ENCODE results near the gene EDDM3A. TPM values are rescaled to one million over a fixed set of nuclear protein-coding genes. Genes with fewer than 3 reads are reported as not detected.
"Not testable (repeated sequence)": the region's sequence is repeated elsewhere in the genome, so short reads cannot be mapped to it uniquely, and the experiment has no call there.

EDDM3A gene
- total RNA-seq, 4 donors from 2014 or later = not detected

- Histone ChIP-seq H3K4me1 (no peaks in the 10 kb centered on the region), H3K27me3 (no peaks in the 10 kb centered on the region), H3K9me3 (no peaks in the 10 kb centered on the region), H3K27ac (no peak overlapping the region), H3K36me3 (no peaks in the 10 kb centered on the region), H3K4me3 (no peak overlapping the region)
- TF ChIP-seq POLR2A (IDR thresholded peaks at IDR 0.05) (no peak), CTCF (IDR thresholded peaks at IDR 0.05) (no peak)
- intact Hi-C loops (cut with DNase I) = no loop called here
- DNase-seq = no peak
- 68 to 78% methylated on average over 4 of the region's 6 CpGs for WGBS, 2 donors
Observed at GRCh38 chr14:20732979-20733635, 12.6 kb upstream of the EDDM3A start.

- intact Hi-C loops (cut with DNase I) = no loop called here
- no peaks in the 10 kb centered on the region for H3K4me1 ChIP-seq
- no peak for DNase-seq
- H3K27ac ChIP-seq = no peak overlapping the region
- 53 to 61% methylated on average over 6 of the region's 6 CpGs for WGBS, 2 donors
- H3K27me3 ChIP-seq = no peaks in the 10 kb centered on the region
- no peaks in the 10 kb centered on the region for H3K9me3 ChIP-seq
- H3K4me3 ChIP-seq = no peak overlapping the region
- no peaks in the 10 kb centered on the region for H3K36me3 ChIP-seq
- TF ChIP-seq CTCF (IDR thresholded peaks at IDR 0.05) = no peak
Observed at GRCh38 chr14:20733684-20734429, 11.8 kb upstream of the EDDM3A start.

- Histone ChIP-seq H3K36me3 (no peaks in the 10 kb centered on the region), H3K4me1 (no peaks in the 10 kb centered on the region), H3K27ac (no peak overlapping the region), H3K27me3 (no peaks in the 10 kb centered on the region), H3K4me3 (no peak overlapping the region), H3K9me3 (no peaks in the 10 kb centered on the region)
- 39 to 49% methylated on average over 4 of the region's 4 CpGs for WGBS, 2 donors
- intact Hi-C loops (cut with DNase I) = no loop called here
- DNase-seq = no peak
- TF ChIP-seq POLR2A (IDR thresholded peaks at IDR 0.05) = no peak
- no peak for TF ChIP-seq CTCF (IDR thresholded peaks at IDR 0.05)
Observed at GRCh38 chr14:20734430-20734806, 11.3 kb upstream of the EDDM3A start.

GRCh38 chr14:20738292-20738691 is 7.4 kb upstream of the EDDM3A start:
- H3K27me3 ChIP-seq; H3K4me1 ChIP-seq; H3K27ac ChIP-seq; intact Hi-C loops (cut with DNase I); H3K4me3 ChIP-seq; H3K9me3 ChIP-seq; H3K36me3 ChIP-seq; DNase-seq: not testable (repeated sequence)
- 84 to 90% methylated on average over 7 of the region's 7 CpGs for WGBS, 2 donors

- TF ChIP-seq POLR2A (IDR thresholded peaks at IDR 0.05) = no peak
- no peak for TF ChIP-seq CTCF (IDR thresholded peaks at IDR 0.05)
- Histone ChIP-seq H3K4me1 (peaks cover 0 to 11% (median 0%) of the 10 kb centered on the region in 3 donors), H3K27ac (no peak overlapping the region), H3K9me3 (no peaks in the 10 kb centered on the region), H3K27me3 (no peaks in the 10 kb centered on the region), H3K36me3 (no peaks in the 10 kb centered on the region), H3K4me3 (no peak overlapping the region)
- intact Hi-C loops (cut with DNase I) = no loop called here
- DNase-seq = no peak
- 74 to 77% methylated on average over 4 of the region's 4 CpGs for WGBS, 2 donors
Observed at GRCh38 chr14:20742132-20742531, 3.6 kb upstream of the EDDM3A start.
